Tongue (tissue), 2 donors: ENCODE results near the gene NTNG1. TPM values are rescaled to one million over a fixed set of nuclear protein-coding genes. Genes with fewer than 3 reads are reported as not detected.

Experiments used
- DNase-seq: peaks from one replicate; pipeline ENCODE4 v3.0.0-alpha.2; 2015
- total RNA-seq: library from RNA; depleted of rRNA; stranded (reverse); fragments of >200 nt; gene quantifications from one replicate; pipeline ENCODE4 v1.2.3, GENCODE V29; 2014

The NTNG1 gene
- total RNA-seq, 1 donor from 2014 or later, result 4.5 TPM

- peak; percentile 23 for DNase-seq
Observed at GRCh38 chr1:107459204-107459904, 318.5 kb downstream of the NTNG1 start.

GRCh38 chr1:107460035-107460434 is 319.2 kb downstream of the NTNG1 start:
- no peak for DNase-seq

- DNase-seq, result no peak
Observed at GRCh38 chr1:107464827-107465226, 324.0 kb downstream of the NTNG1 start.

GRCh38 chr1:107467286-107467685 is 326.4 kb downstream of the NTNG1 start:
- DNase-seq, result no peak

GRCh38 chr1:107467811-107468210 is 327.0 kb downstream of the NTNG1 start:
- DNase-seq, result no peak

GRCh38 chr1:107473065-107473464 is 332.2 kb downstream of the NTNG1 start:
- no peak for DNase-seq

GRCh38 chr1:107474877-107475612 is 334.2 kb downstream of the NTNG1 start:
- DNase-seq, result no peak

GRCh38 chr1:107477233-107477632 is 336.4 kb downstream of the NTNG1 start:
- DNase-seq, result no peak

GRCh38 chr1:107479865-107480350 is 339.1 kb downstream of the NTNG1 start:
- no peak for DNase-seq

- DNase-seq, result peak; percentile 40
Observed at GRCh38 chr1:107480548-107481415, 339.9 kb downstream of the NTNG1 start.

GRCh38 chr1:107481756-107482384 is 341.0 kb downstream of the NTNG1 start:
- no peak for DNase-seq

GRCh38 chr1:107483949-107484348 is 343.1 kb downstream of the NTNG1 start:
- DNase-seq, result no peak

GRCh38 chr1:107486349-107486748 is 345.5 kb downstream of the NTNG1 start:
- DNase-seq, result no peak

- DNase-seq, result no peak
Observed at GRCh38 chr1:107487506-107487905, 346.7 kb downstream of the NTNG1 start.

- DNase-seq, result no peak
Observed at GRCh38 chr1:107491582-107491981, 350.7 kb downstream of the NTNG1 start.

GRCh38 chr1:107493111-107493716 is 352.4 kb downstream of the NTNG1 start:
- no peak for DNase-seq

GRCh38 chr1:107494061-107494460 is 353.2 kb downstream of the NTNG1 start:
- no peak for DNase-seq

- no peak for DNase-seq
Observed at GRCh38 chr1:107496002-107496401, 355.2 kb downstream of the NTNG1 start.

- DNase-seq, result no peak
Observed at GRCh38 chr1:107499139-107499744, 358.4 kb downstream of the NTNG1 start.

GRCh38 chr1:107501081-107501605 is 360.3 kb downstream of the NTNG1 start:
- no peak for DNase-seq

- DNase-seq, result no peak
Observed at GRCh38 chr1:107510347-107510746, 369.5 kb downstream of the NTNG1 start.
